H1 (cell line): ENCODE results near the gene MXI1. TPM values are rescaled to one million over a fixed set of nuclear protein-coding genes. Genes with fewer than 3 reads are reported as not detected.
"Not testable (repeated sequence)": the region's sequence is repeated elsewhere in the genome, so short reads cannot be mapped to it uniquely, and the experiment has no call there.

Experiments used
- CTCF ChIA-PET: fragments of 300-600 bp; sonication (Branson Sonifier 250); formaldehyde crosslinking; loops from one replicate; lab custom pipeline; 2021; ENCODE audit not compliant: partially characterized antibody; lab: Charles Lee
- POLR2A ChIA-PET: fragments of 300-600 bp; sonication (Branson Sonifier 250); formaldehyde crosslinking; loops from one replicate; lab custom pipeline; 2021; ENCODE audit warnings: inconsistent platforms; ENCODE audit not compliant: partially characterized antibody; lab: Charles Lee
- DNase-seq, 2 experiments: peaks; one replicate each; pipeline versions ENCODE4 v3.0.0 to v3.0.0-alpha.2; 2010 to 2022; ENCODE audit warnings: low spot score in 2 of 2, low read depth in 1 of 2, mixed read lengths in 1 of 2
- FAIRE-seq: peaks from 2 replicates; lab custom pipeline; 2011; peaks lifted over from hg19 to GRCh38; lab: Jason Lieb, UNC
- H2AFZ ChIP-seq: 2 replicates; pipeline ENCODE4 v1.8.1; 2012; ENCODE audit warnings: low read length, inconsistent platforms
- H2AK5ac ChIP-seq: 2 replicates; pipeline ENCODE4 v1.6.1; 2013; ENCODE audit warnings: low read depth, low read length
- H2BK120ac ChIP-seq: replicated peaks from 2 replicates; pipeline ENCODE3; 2013; ENCODE audit warnings: low read depth, low read length, inconsistent platforms
- H2BK12ac ChIP-seq: 2 replicates; pipeline ENCODE4 v1.6.1; 2013; ENCODE audit warnings: low read depth, low read length
- H2BK15ac ChIP-seq: 2 replicates; pipeline ENCODE4 v1.6.1; 2013; ENCODE audit warnings: low read length
- H2BK20ac ChIP-seq: 2 replicates; pipeline ENCODE4 v1.6.1; 2013; ENCODE audit warnings: low read length
- H2BK5ac ChIP-seq: 2 replicates; pipeline ENCODE4 v1.6.1; 2013; ENCODE audit warnings: low read depth, low read length
- H3K14ac ChIP-seq: 2 replicates; pipeline ENCODE4 v1.6.1; 2013; ENCODE audit warnings: inconsistent platforms; ENCODE audit not compliant: insufficient read length
- H3K18ac ChIP-seq: 2 replicates; pipeline ENCODE4 v1.6.1; 2013; ENCODE audit warnings: low read length; ENCODE audit errors: extremely low read depth
- H3K23ac ChIP-seq: 2 replicates; pipeline ENCODE4 v1.6.1; 2013; ENCODE audit warnings: inconsistent platforms; ENCODE audit not compliant: insufficient read length
- H3K23me2 ChIP-seq: 2 replicates; pipeline ENCODE4 v1.6.1; 2013; ENCODE audit warnings: low read depth, low read length
- H3K27ac ChIP-seq: 2 replicates; pipeline ENCODE4 v1.6.1; 2011; ENCODE audit warnings: low read depth, low read length, inconsistent platforms
- H3K27me3 ChIP-seq, 4 experiments: replicated peaks in 1 of 4; 1 replicate in 1 of 4; 2 replicates in 3 of 4; pipeline versions ENCODE4 v1.6.1 to v1.8.1; 2011 to 2013; ENCODE audit warnings: low read length in 3 of 4, mild to moderate bottlenecking in 3 of 4, inconsistent platforms in 2 of 4, mixed read lengths in 2 of 4, moderate library complexity in 1 of 4; ENCODE audit not compliant: control insufficient read depth in 3 of 4, insufficient read depth in 3 of 4; ENCODE audit errors: extremely low read depth in 1 of 4
- H3K36me3 ChIP-seq, 4 experiments: 2 replicates each; pipeline versions ENCODE4 v1.6.1 to v1.8.1; 2011 to 2013; ENCODE audit warnings: mild to moderate bottlenecking in 4 of 4, low read length in 3 of 4, moderate library complexity in 2 of 4, control low read depth in 1 of 4, inconsistent platforms in 1 of 4; ENCODE audit not compliant: insufficient read depth in 4 of 4, control insufficient read depth in 2 of 4
- H3K4ac ChIP-seq: replicated peaks from 2 replicates; pipeline ENCODE3; 2013; ENCODE audit warnings: low read length, low read depth, mixed read lengths, inconsistent platforms; ENCODE audit not compliant: insufficient read length
- H3K4me1 ChIP-seq, 4 experiments: replicated peaks in 1 of 4; 1 replicate in 1 of 4; 2 replicates in 3 of 4; pipeline versions ENCODE4 v1.6.1 to v1.8.1; 2011 to 2013; ENCODE audit warnings: low read length in 3 of 4, inconsistent platforms in 2 of 4, mixed read lengths in 1 of 4; ENCODE audit not compliant: insufficient read depth in 4 of 4, control insufficient read depth in 3 of 4
- H3K4me2 ChIP-seq, 2 experiments: 2 replicates each; pipeline versions ENCODE4 v1.6.1 to v1.8.1; 2011 to 2013; ENCODE audit warnings: low read depth in 2 of 2, low read length in 2 of 2, control low read depth in 1 of 2, inconsistent platforms in 1 of 2, mild to moderate bottlenecking in 1 of 2; ENCODE audit not compliant: insufficient read depth in 1 of 2
- H3K4me3 ChIP-seq, 4 experiments: fragments of 200-600, 300-600 bp in 1 of 4; sonication (generic), shearing (Covaris generic), sonication (Bioruptor Twin) in 1 of 4; 2 replicates each; pipeline versions ENCODE4 v1.5.1 to v1.8.1; 2011 to 2016; ENCODE audit warnings: low read length in 4 of 4, low read depth in 3 of 4, control low read depth in 2 of 4, inconsistent platforms in 2 of 4, mild to moderate bottlenecking in 2 of 4, mixed read lengths in 1 of 4, moderate library complexity in 1 of 4; ENCODE audit not compliant: insufficient read depth in 2 of 4; ENCODE audit errors: extremely low read depth in 1 of 4
- H3K56ac ChIP-seq: replicated peaks from 2 replicates; pipeline ENCODE3; 2013; ENCODE audit warnings: low read depth, mild to moderate bottlenecking, mixed read lengths, low read length, inconsistent platforms; ENCODE audit not compliant: insufficient read length
- H3K79me1 ChIP-seq: 2 replicates; pipeline ENCODE4 v1.6.1; 2013; ENCODE audit warnings: low read depth, low read length, control low read depth
- H3K79me2 ChIP-seq, 2 experiments: 2 replicates each; pipeline versions ENCODE4 v1.6.1 to v1.8.1; 2012 to 2013; ENCODE audit warnings: low read length in 2 of 2, mild to moderate bottlenecking in 2 of 2, inconsistent platforms in 1 of 2; ENCODE audit not compliant: insufficient read depth in 2 of 2, control insufficient read depth in 1 of 2
- H3K9ac ChIP-seq, 4 experiments: replicated peaks in 1 of 4; 1 replicate in 1 of 4; 2 replicates in 3 of 4; pipeline versions ENCODE4 v1.6.1 to v1.8.1; 2011 to 2013; ENCODE audit warnings: low read depth in 3 of 4, low read length in 3 of 4, control low read depth in 2 of 4, mild to moderate bottlenecking in 2 of 4, moderate library complexity in 2 of 4, inconsistent platforms in 1 of 4; ENCODE audit errors: extremely low read depth in 1 of 4
- H3K9me3 ChIP-seq, 2 experiments: 2 replicates each; pipeline versions ENCODE4 v1.6.1 to v1.8.1; 2012 to 2013; ENCODE audit warnings: mild to moderate bottlenecking in 2 of 2, moderate library complexity in 2 of 2, control low read depth in 1 of 2, inconsistent platforms in 1 of 2, low read depth in 1 of 2, low read length in 1 of 2, mixed read lengths in 1 of 2; ENCODE audit not compliant: insufficient read depth in 2 of 2
- H4K20me1 ChIP-seq, 2 experiments: replicated peaks in 1 of 2; 2 replicates each; pipeline versions ENCODE3 to v1.8.1; 2011 to 2013; ENCODE audit warnings: inconsistent platforms in 2 of 2, low read length in 2 of 2, mild to moderate bottlenecking in 1 of 2; ENCODE audit not compliant: insufficient read depth in 2 of 2, control insufficient read depth in 1 of 2
- H4K5ac ChIP-seq: 2 replicates; pipeline ENCODE4 v1.6.1; 2013; ENCODE audit warnings: low read length, low read depth, mixed read lengths, inconsistent platforms; ENCODE audit not compliant: insufficient read length
- H4K8ac ChIP-seq: 2 replicates; pipeline ENCODE4 v1.8.0; 2013; ENCODE audit warnings: mild to moderate bottlenecking, moderate library complexity, low read length, inconsistent platforms; ENCODE audit not compliant: insufficient read depth; ENCODE audit errors: extremely low read depth
- H4K91ac ChIP-seq: replicated peaks from 2 replicates; pipeline ENCODE3; 2013; ENCODE audit warnings: low read length, mixed read lengths, inconsistent platforms; ENCODE audit not compliant: insufficient read length
- WGBS, 2 experiments: shearing (Covaris generic) in 1 of 2; methylation state at CpG; one replicate each; pipeline versions ENCODE4 v1.1.6 to v1.1.7; 2013 to 2015; ENCODE audit warnings: low lambda C conversion rate in 2 of 2, mixed read lengths in 2 of 2, inconsistent platforms in 1 of 2, low coverage in 1 of 2, missing lambda C conversion rate in 1 of 2; ENCODE audit not compliant: insufficient replicate concordance in 2 of 2, insufficient coverage in 1 of 2, insufficient read length in 1 of 2; ENCODE audit errors: extremely low coverage in 1 of 2, missing lambda C conversion rate in 1 of 2; 5-methylcytosine and 5-hydroxymethylcytosine counted together
- polyA plus RNA-seq, 7 experiments: library from polyadenylated mRNA; depleted of rRNA in 3 of 7; stranded (reverse) in 5 of 7; unstranded in 2 of 7; fragments of >200 nt in 5 of 7; fragments of 200-250 nt in 2 of 7; gene quantifications; 1 replicate in 5 of 7; 2 replicates in 1 of 7; 4 replicates in 1 of 7; pipeline versions ENCODE4 v1.2.1 to v1.2.3, GENCODE V29; 2011 to 2013; ENCODE audit warnings: missing spikeins in 2 of 7, mixed read lengths in 2 of 7
- total RNA-seq: library from RNA; stranded (reverse); fragmentation: NEBNext Ultra II Directional; extraction: Animal tissue kit (Norgen Biotek cat#: 25700); gene quantifications from 2 replicates; pipeline ENCODE4 v1.2.1, GENCODE V29; 2021

The MXI1 gene
- total and polyA plus RNA-seq, 2 of the 8 experiments (the other 6 are each of a cell fraction or from before 2014, with no cell fraction given) = 5.7 to 8.8 TPM

GRCh38 chr10:110331226-110331795 is 123.9 kb downstream of the MXI1 start:
- H3K4me2 ChIP-seq, H4K8ac ChIP-seq, DNase-seq, H3K14ac ChIP-seq, H3K56ac ChIP-seq, H2BK5ac ChIP-seq, H3K18ac ChIP-seq, H3K9ac ChIP-seq, H3K23ac ChIP-seq, H3K27ac ChIP-seq, H3K27me3 ChIP-seq, H2BK120ac ChIP-seq, H3K36me3 ChIP-seq, H4K20me1 ChIP-seq, H4K91ac ChIP-seq, H3K4me1 ChIP-seq, POLR2A ChIA-PET, H2AK5ac ChIP-seq, H2AFZ ChIP-seq, H2BK20ac ChIP-seq, H3K79me2 ChIP-seq, FAIRE-seq, H3K23me2 ChIP-seq, H2BK12ac ChIP-seq, H3K4me3 ChIP-seq, H3K79me1 ChIP-seq, H3K4ac ChIP-seq, H4K5ac ChIP-seq, H2BK15ac ChIP-seq: not testable (repeated sequence)
- CTCF ChIA-PET = interaction anchor here (1.3 to 3.5 kb wide), 4 partner anchors 9 to 217 kb away, joined by 3 to 14 read pairs (median 8); no protein-coding TSS in a partner anchor
- WGBS, 2 experiments = 94% methylated on average over 20 of the region's 32 CpGs; no CpG with 5 or more reads in 1 of the 2 experiments
- peaks cover 17 to 24% of the 10 kb centered on the region in 2 experiments for H3K9me3 ChIP-seq
